KMS-11 (cell line): ENCODE measurements around the gene LIPE.

Experiments used
- H2AFZ ChIP-seq: fragments of 200-600 bp; sonication (generic); 2 replicates; pipeline ENCODE4 v1.6.1; 2016; ENCODE audit warnings: antibody characterized with exemption, mixed run types, low read depth
- H3K27ac ChIP-seq: fragments of 200-600 bp; sonication (generic); 2 replicates; pipeline ENCODE4 v1.6.1; 2016; ENCODE audit warnings: mild to moderate bottlenecking, mixed run types
- H3K27me3 ChIP-seq: fragments of 200-600 bp; sonication (generic); 2 replicates; pipeline ENCODE4 v1.6.1; 2017; ENCODE audit warnings: mild to moderate bottlenecking, low read depth, mixed run types, moderate library complexity; ENCODE audit not compliant: insufficient read depth
- H3K36me3 ChIP-seq: fragments of 200-600 bp; sonication (generic); 2 replicates; pipeline ENCODE4 v1.6.1; 2017; ENCODE audit warnings: mild to moderate bottlenecking, mixed run types; ENCODE audit not compliant: insufficient read depth
- H3K4me1 ChIP-seq: fragments of 200-600 bp; sonication (generic); 2 replicates; pipeline ENCODE4 v1.6.1; 2016; ENCODE audit warnings: mild to moderate bottlenecking, low read depth, mixed run types; ENCODE audit not compliant: poor library complexity, severe bottlenecking
- H3K4me2 ChIP-seq: fragments of 200-600 bp; sonication (generic); 2 replicates; pipeline ENCODE4 v1.7.0; 2016; ENCODE audit warnings: mild to moderate bottlenecking, mixed run types
- H3K4me3 ChIP-seq: fragments of 200-600 bp; sonication (generic); IDR thresholded peaks from 2 replicates; pipeline ENCODE4 v1.6.1; 2017; ENCODE audit warnings: low read depth, low read length, mixed read lengths; ENCODE audit not compliant: insufficient read depth
- H3K79me2 ChIP-seq: fragments of 200-600 bp; sonication (generic); 2 replicates; pipeline ENCODE4 v1.6.1; 2016; ENCODE audit warnings: low read depth, mixed run types; ENCODE audit not compliant: insufficient read depth
- H3K9ac ChIP-seq: fragments of 200-600 bp; sonication (generic); 2 replicates; pipeline ENCODE4 v1.6.1; 2016; ENCODE audit warnings: mild to moderate bottlenecking, mixed run types
- H4K20me1 ChIP-seq: fragments of 200-600 bp; sonication (generic); 2 replicates; pipeline ENCODE4 v1.6.1; 2016; ENCODE audit warnings: mild to moderate bottlenecking, mixed run types; ENCODE audit not compliant: insufficient read depth
- TF ChIP-seq, protein P1 (sequence below): fragments of 200-600 bp; sonication (generic); conservative IDR thresholded peaks from 2 replicates; pipeline ENCODE4 v1.6.1; 2017; ENCODE audit warnings: low read depth, mild to moderate bottlenecking, antibody characterized with exemption, low read length, moderate library complexity, mixed read lengths

LIPE gene

DNA sequence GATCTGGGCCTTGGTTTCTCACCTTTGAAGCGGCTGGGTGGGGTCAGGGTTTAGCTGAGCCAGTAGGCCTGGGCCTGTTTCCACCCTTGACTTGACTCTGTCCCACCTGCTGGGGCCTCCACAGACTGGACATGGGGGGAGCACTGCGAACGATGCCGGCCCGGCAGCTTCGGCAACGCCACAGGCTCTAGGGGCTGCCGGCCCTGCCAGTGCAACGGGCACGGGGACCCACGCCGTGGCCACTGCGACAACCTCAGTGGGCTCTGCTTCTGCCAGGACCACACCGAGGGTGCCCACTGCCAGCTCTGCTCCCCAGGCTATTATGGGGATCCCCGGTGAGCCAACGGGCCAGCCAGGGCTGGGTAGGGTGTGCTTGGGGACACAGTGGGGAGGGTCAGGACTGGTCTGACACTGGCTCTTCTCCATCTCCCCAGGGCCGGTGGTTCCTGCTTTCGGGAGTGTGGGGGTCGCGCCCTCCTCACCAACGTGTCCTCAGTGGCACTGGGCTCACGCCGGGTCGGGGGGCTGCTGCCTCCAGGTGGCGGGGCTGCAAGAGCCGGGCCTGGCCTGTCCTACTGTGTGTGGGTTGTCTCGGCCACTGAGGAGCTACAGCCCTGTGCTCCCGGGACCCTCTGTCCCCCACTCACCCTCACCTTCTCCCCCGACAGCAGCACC is 73.7 kb downstream of the LIPE start:
- TF ChIP-seq, protein P1, sequence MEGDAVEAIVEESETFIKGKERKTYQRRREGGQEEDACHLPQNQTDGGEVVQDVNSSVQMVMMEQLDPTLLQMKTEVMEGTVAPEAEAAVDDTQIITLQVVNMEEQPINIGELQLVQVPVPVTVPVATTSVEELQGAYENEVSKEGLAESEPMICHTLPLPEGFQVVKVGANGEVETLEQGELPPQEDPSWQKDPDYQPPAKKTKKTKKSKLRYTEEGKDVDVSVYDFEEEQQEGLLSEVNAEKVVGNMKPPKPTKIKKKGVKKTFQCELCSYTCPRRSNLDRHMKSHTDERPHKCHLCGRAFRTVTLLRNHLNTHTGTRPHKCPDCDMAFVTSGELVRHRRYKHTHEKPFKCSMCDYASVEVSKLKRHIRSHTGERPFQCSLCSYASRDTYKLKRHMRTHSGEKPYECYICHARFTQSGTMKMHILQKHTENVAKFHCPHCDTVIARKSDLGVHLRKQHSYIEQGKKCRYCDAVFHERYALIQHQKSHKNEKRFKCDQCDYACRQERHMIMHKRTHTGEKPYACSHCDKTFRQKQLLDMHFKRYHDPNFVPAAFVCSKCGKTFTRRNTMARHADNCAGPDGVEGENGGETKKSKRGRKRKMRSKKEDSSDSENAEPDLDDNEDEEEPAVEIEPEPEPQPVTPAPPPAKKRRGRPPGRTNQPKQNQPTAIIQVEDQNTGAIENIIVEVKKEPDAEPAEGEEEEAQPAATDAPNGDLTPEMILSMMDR, result no peak
- Histone ChIP-seq H4K20me1 (no peaks in the 10 kb centered on the region), H3K36me3 (no peaks in the 10 kb centered on the region), H3K4me2 (no peak overlapping the region), H2AFZ (no peak overlapping the region), H3K4me1 (no peaks in the 10 kb centered on the region), H3K9ac (no peak overlapping the region), H3K27ac (no peak overlapping the region), H3K27me3 (no peaks in the 10 kb centered on the region), H3K79me2 (no peaks in the 10 kb centered on the region), H3K4me3 (no peak overlapping the region)

DNA sequence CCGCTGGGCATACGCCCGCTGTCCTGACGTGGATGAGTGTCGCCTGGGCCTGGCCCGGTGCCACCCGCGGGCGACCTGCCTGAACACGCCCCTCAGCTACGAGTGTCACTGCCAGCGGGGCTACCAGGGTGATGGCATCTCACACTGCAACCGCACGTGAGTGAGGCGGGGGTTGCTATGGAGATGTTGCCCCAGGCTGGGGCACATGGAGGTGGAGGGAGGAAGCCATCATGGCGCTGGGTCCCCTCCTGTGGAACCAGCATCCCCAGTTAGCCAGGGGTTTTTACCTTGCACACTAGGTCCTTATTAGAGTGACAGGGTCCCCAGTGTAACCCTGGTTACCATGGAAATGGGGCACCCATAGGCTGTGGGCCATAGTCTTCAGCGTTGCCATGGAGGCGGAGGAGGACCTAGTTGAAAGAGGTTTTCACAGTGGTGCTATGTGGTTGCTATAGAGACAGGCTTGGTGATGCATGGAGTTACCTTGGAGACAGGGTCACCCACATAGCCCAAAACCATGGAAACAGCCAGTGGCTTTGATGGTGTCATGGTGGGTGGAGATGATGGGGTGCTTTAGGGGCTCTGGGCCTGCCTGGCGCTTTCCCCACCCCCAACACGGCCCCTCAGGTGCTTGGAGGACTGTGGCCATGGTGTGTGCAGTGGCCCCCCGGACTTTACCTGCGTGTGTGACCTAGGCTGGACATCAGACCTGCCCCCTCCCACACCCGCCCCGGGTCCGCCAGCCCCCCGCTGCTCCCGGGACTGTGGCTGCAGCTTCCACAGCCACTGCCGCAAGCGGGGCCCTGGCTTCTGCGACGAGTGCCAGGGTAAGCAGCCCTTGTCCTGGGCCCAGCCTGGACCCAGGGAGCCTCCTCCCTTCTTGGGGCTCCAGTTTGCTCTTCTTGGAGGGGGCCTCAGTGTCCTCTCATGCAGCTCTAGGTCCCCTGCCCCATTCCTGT is 74.6 kb downstream of the LIPE start:
- Histone ChIP-seq H4K20me1 (no peaks in the 10 kb centered on the region), H3K27ac (no peak overlapping the region), H3K4me3 (no peak overlapping the region), H2AFZ (no peak overlapping the region), H3K4me1 (no peaks in the 10 kb centered on the region), H3K27me3 (no peaks in the 10 kb centered on the region), H3K4me2 (no peak overlapping the region), H3K9ac (no peak overlapping the region), H3K36me3 (no peaks in the 10 kb centered on the region), H3K79me2 (no peaks in the 10 kb centered on the region)
- TF ChIP-seq, protein P1, result no peak
